A549 (cell line): Measurements from ENCODE around the gene CNTN4.

Source experiments
- CTCF ChIP-seq: fragments of >200 bp; sonication (Bioruptor Twin); formaldehyde crosslinking; IDR thresholded peaks from 3 replicates; pipeline ENCODE4 v1.5.1; 2016
- USF2 ChIP-seq: fragments of 450-650 bp; IDR thresholded peaks from 2 replicates; pipeline ENCODE4 v1.6.1; 2014; ENCODE audit warnings: antibody characterized with exemption

- TF ChIP-seq USF2 (no peak), CTCF (no peak)
Observed at GRCh38 chr3:2141482-2141881, 42.8 kb downstream of the CNTN4 start.
